IMR-90 (cell line): Measurements from ENCODE around the gene CLEC16A.

Experiments
- BHLHE40 ChIP-seq: fragments of 150-350 bp; IDR thresholded peaks from 2 replicates; pipeline ENCODE4 v1.6.1; 2016; ENCODE audit warnings: mild to moderate bottlenecking, low read depth, low read length
- CTCF ChIP-seq: conservative IDR thresholded peaks from 2 replicates; pipeline ENCODE4 v1.5.1; 2012; ENCODE audit warnings: mild to moderate bottlenecking, low read depth, low read length, improper control_type of control experiment
- FOS ChIP-seq: fragments of 150-350 bp; IDR thresholded peaks from 2 replicates; pipeline ENCODE4 v1.6.1; 2016; ENCODE audit warnings: low read depth, low read length
- POLR2A ChIP-seq: IDR thresholded peaks from 2 replicates; pipeline ENCODE4 v1.6.1; 2012; ENCODE audit warnings: mild to moderate bottlenecking, low read depth, low read length
- RAD21 ChIP-seq: IDR thresholded peaks from 2 replicates; pipeline ENCODE4 v1.6.1; 2012; ENCODE audit warnings: low read length, improper control_type of control experiment

- no peak for TF ChIP-seq CTCF
- no peak for TF ChIP-seq FOS
- TF ChIP-seq POLR2A: no peak
- no peak for TF ChIP-seq RAD21
- TF ChIP-seq BHLHE40: no peak
Observed at GRCh38 chr16:11224894-11225676, 280.7 kb downstream of the CLEC16A start.
